ENCODE data around the gene CHD3. TPM values are rescaled to one million over a fixed set of nuclear protein-coding genes. Genes with fewer than 3 reads are reported as not detected.

CHD3 gene
- polyA plus RNA-seq, 1 of the 3 experiments (the other 2 are of a cell fraction), result 56.2 TPM

DNA sequence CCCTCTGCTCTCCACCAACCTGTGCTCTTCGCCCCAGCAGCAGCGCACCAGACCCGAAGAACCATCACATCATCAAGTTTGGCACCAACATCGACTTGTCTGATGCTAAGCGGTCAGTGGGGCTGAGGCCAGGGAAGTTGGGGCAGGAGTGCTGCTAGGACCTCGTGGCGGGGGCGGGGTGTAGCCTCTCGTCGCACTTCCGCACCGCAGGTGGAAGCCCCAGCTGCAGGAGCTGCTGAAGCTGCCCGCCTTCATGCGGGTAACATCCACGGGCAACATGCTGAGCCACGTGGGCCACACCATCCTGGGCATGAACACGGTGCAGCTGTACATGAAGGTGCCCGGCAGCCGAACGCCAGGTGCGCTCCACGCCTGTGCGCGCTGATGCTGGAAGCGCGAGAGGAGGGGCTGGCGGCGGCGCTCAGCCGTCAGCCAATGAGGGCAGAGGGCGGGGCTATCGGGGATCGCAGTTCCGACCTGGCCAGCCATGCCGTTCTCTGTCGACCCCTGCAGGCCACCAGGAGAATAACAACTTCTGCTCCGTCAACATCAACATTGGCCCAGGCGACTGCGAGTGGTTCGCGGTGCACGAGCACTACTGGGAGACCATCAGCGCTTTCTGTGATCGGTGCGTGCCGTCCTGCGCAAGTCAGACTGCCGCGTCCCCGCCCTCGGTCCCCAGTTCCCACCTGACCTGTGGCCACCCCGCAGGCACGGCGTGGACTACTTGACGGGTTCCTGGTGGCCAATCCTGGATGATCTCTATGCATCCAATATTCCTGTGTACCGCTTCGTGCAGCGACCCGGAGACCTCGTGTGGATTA is 36.9 kb upstream of the CHD3 start (continued):
- TF ChIP-seq, protein P1, sequence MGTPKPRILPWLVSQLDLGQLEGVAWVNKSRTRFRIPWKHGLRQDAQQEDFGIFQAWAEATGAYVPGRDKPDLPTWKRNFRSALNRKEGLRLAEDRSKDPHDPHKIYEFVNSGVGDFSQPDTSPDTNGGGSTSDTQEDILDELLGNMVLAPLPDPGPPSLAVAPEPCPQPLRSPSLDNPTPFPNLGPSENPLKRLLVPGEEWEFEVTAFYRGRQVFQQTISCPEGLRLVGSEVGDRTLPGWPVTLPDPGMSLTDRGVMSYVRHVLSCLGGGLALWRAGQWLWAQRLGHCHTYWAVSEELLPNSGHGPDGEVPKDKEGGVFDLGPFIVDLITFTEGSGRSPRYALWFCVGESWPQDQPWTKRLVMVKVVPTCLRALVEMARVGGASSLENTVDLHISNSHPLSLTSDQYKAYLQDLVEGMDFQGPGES (IDR thresholded peaks at IDR 0.05; ENCODE audit: low read depth, low read length), result no peak
- TF ChIP-seq EP300 (IDR thresholded peaks at IDR 0.05; ENCODE audit: borderline replicate concordance in 1 of 2, low read depth in 1 of 2, low read length in 1 of 2) (no peak), FOXJ3 (CRISPR knock-in tag; IDR thresholded peaks at IDR 0.05) (0 out of 2 replicates have a peak, but pooled peaks have one; percentile 61), ELF1 (IDR thresholded peaks at IDR 0.05) (no peak), CHD2 (IDR thresholded peaks at IDR 0.05; ENCODE audit: low read length, partially characterized antibody) (peak; percentile 27), GATA2 (CRISPR knock-in tag; IDR thresholded peaks at IDR 0.05) (no peak), PBX3 (IDR thresholded peaks at IDR 0.05) (no peak), REST (IDR thresholded peaks at IDR 0.05; ENCODE audit: low read depth, low read length) (no peak), SMC3 (IDR thresholded peaks at IDR 0.05; ENCODE audit: low read depth, low read length) (peak; percentile 97), NRF1 (IDR thresholded peaks at IDR 0.05; ENCODE audit: low read depth, low read length) (peak; percentile 32; the same call in 1 of the 2 replicates), YY1 (IDR thresholded peaks at IDR 0.05; ENCODE audit: low read depth) (no peak)
- TF ChIP-seq, protein P2, sequence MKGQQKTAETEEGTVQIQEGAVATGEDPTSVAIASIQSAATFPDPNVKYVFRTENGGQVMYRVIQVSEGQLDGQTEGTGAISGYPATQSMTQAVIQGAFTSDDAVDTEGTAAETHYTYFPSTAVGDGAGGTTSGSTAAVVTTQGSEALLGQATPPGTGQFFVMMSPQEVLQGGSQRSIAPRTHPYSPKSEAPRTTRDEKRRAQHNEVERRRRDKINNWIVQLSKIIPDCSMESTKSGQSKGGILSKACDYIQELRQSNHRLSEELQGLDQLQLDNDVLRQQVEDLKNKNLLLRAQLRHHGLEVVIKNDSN (IDR thresholded peaks at IDR 0.05; ENCODE audit: borderline replicate concordance, low read depth), result no peak
- TF ChIP-seq, protein P3, sequence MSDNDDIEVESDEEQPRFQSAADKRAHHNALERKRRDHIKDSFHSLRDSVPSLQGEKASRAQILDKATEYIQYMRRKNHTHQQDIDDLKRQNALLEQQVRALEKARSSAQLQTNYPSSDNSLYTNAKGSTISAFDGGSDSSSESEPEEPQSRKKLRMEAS (IDR thresholded peaks at IDR 0.05; ENCODE audit: low read depth), result no peak

All from SK-N-SH (cell line).